Muscle of leg (tissue), 11 donors: ENCODE data around the gene MYL1. TPM values are rescaled to one million over a fixed set of nuclear protein-coding genes. Genes with fewer than 3 reads are reported as not detected.

Experiments
- DNase-seq: peaks from one replicate; pipeline ENCODE4 v3.0.0; 2013
- H3K27ac ChIP-seq: one replicate; pipeline ENCODE4 v1.5.1; 2013; ENCODE audit warnings: mild to moderate bottlenecking, low read length, control low read depth
- H3K27me3 ChIP-seq: one replicate; pipeline ENCODE4 v1.6.1; 2013; ENCODE audit warnings: low read length; ENCODE audit not compliant: control insufficient read depth, insufficient read depth
- H3K36me3 ChIP-seq: one replicate; pipeline ENCODE4 v1.6.1; 2013; ENCODE audit warnings: low read length; ENCODE audit not compliant: control insufficient read depth, insufficient read depth
- H3K4me1 ChIP-seq: one replicate; pipeline ENCODE4 v1.6.1; 2013; ENCODE audit warnings: low read length; ENCODE audit not compliant: control insufficient read depth, insufficient read depth
- H3K4me3 ChIP-seq: one replicate; pipeline ENCODE4 v1.5.1; 2013; ENCODE audit warnings: low read length, control low read depth
- H3K9me3 ChIP-seq: replicated peaks from 2 replicates; pipeline ENCODE4 v1.6.1; 2013; ENCODE audit warnings: low read depth, low read length; ENCODE audit not compliant: control insufficient read depth
- WGBS: methylation state at CpG from one replicate; pipeline ENCODE4 v1.1.5; 2013; ENCODE audit warnings: missing lambda C conversion rate; ENCODE audit not compliant: insufficient coverage; 5-methylcytosine and 5-hydroxymethylcytosine counted together
- polyA plus RNA-seq, 8 donors: library from polyadenylated mRNA; unstranded; fragments of 120-200 nt; gene quantifications; one replicate each; pipeline versions ENCODE4 v1.2.1 to v1.2.3, GENCODE V29; 2013; ENCODE audit warnings: inconsistent platforms in 1 of 8, low replicate concordance in 1 of 8; ENCODE audit not compliant: insufficient read length in 8 of 8, insufficient read depth in 1 of 8
- total RNA-seq: library from RNA; stranded (reverse); fragments of 120-200 nt; gene quantifications from one replicate; pipeline ENCODE4 v1.2.4, GENCODE V29; 2013

MYL1 gene
- total and polyA plus RNA-seq, 9 donors = 3,329 to 10,096 (median 6,573) TPM

GRCh38 chr2:210252699-210253606 is 62.0 kb downstream of the MYL1 start:
- no peak for DNase-seq
- H3K27ac ChIP-seq = no peak overlapping the region
- H3K4me3 ChIP-seq = no peak overlapping the region
- H3K27me3 ChIP-seq = no peaks in the 10 kb centered on the region
- H3K36me3 ChIP-seq = no peaks in the 10 kb centered on the region
- H3K4me1 ChIP-seq = no peaks in the 10 kb centered on the region
- 41% methylated on average over 2 of the region's 7 CpGs for WGBS
- H3K9me3 ChIP-seq = no peaks in the 10 kb centered on the region

- DNase-seq = no peak
- no peak overlapping the region for H3K4me3 ChIP-seq
- no CpG with 5 or more reads among the region's 1 CpG for WGBS
- no peaks in the 10 kb centered on the region for H3K4me1 ChIP-seq
- H3K9me3 ChIP-seq = no peaks in the 10 kb centered on the region
- H3K27ac ChIP-seq = no peak overlapping the region
- no peaks in the 10 kb centered on the region for H3K27me3 ChIP-seq
- no peaks in the 10 kb centered on the region for H3K36me3 ChIP-seq
These were observed 64.4 kb downstream of the MYL1 start for GRCh38 chr2:210250622-210251021.

Other genes starting within 250 kb of the MYL1 start
- 34.2 TPM for gene KANSL1L, start 143.8 kb downstream of the MYL1 start, total RNA-seq
- gene KANSL1L, start 143.8 kb downstream of the MYL1 start, polyA plus RNA-seq = 10 to 100 TPM; 12.4 to 18.1 (median 14.9) TPM
- gene ACADL, start 89.7 kb downstream of the MYL1 start, total RNA-seq = 5.2 TPM
- gene ACADL, start 89.7 kb downstream of the MYL1 start, polyA plus RNA-seq = 1 to 10 TPM; 3.4 to 9.1 (median 5.8) TPM
- 33.9 TPM for gene LANCL1, start 161.6 kb upstream of the MYL1 start, total RNA-seq
- gene LANCL1, start 161.6 kb upstream of the MYL1 start, polyA plus RNA-seq = 10 to 100 TPM; 42.5 to 68.6 (median 47.9) TPM
- 2.1 TPM for gene CPS1, start 241.4 kb upstream of the MYL1 start, total RNA-seq
- gene CPS1, start 241.4 kb upstream of the MYL1 start, polyA plus RNA-seq = 10 to 100 TPM in 1 of 8 donors, 1 to 10 TPM in 6, under 1 TPM in 1; 0.78 to 28.9 (median 1.6) TPM